Thyroid gland (tissue), 4 donors: ENCODE measurements around the gene HEMK1. TPM values are rescaled to one million over a fixed set of nuclear protein-coding genes. Genes with fewer than 3 reads are reported as not detected.

Experiments used
- DNase-seq, 2 donors: peaks; one replicate each; pipeline ENCODE4 v3.0.0-alpha.2; 2019
- H3K27ac ChIP-seq, 3 donors: fragments of 200-600 bp; sonication (generic); 1 replicate in 2 of 3; 2 replicates in 1 of 3; pipeline ENCODE4 v1.5.1; 2016 to 2019; ENCODE audit warnings: mild to moderate bottlenecking in 1 of 3, moderate library complexity in 1 of 3
- H3K27me3 ChIP-seq: fragments of 200-600 bp; sonication (generic); one replicate; pipeline ENCODE4 v1.5.1; 2019
- H3K36me3 ChIP-seq, 2 donors: fragments of 200-600 bp; sonication (generic); one replicate each; pipeline ENCODE4 v1.5.1; 2016 to 2019
- H3K4me1 ChIP-seq, 2 donors: fragments of 200-600 bp; sonication (generic); one replicate each; pipeline ENCODE4 v1.5.1; 2017 to 2019
- H3K4me3 ChIP-seq, 3 donors: fragments of 200-600 bp; sonication (generic); replicated peaks in 1 of 3; 1 replicate in 2 of 3; 2 replicates in 1 of 3; pipeline ENCODE4 v1.5.1; 2016; ENCODE audit warnings: mild to moderate bottlenecking in 1 of 3
- H3K9me3 ChIP-seq: fragments of 200-600 bp; sonication (generic); one replicate; pipeline ENCODE4 v1.5.1; 2017
- POLR2A ChIP-seq, 2 donors: fragments of 450-650 bp; IDR thresholded peaks; one replicate each; pipeline ENCODE4 v1.6.1; 2017; ENCODE audit warnings: antibody characterized with exemption in 2 of 2, mild to moderate bottlenecking in 2 of 2, moderate library complexity in 1 of 2
- WGBS, 2 donors: methylation state at CpG; one replicate each; pipeline ENCODE4 v1.1.5; 2017; 5-methylcytosine and 5-hydroxymethylcytosine counted together
- intact Hi-C: fragments of 100-400 bp; cut with DNase I; formaldehyde crosslinking; loops from one replicate; pipeline ENCODE4 v1.15.1; 2023
- total RNA-seq, 4 donors: library from RNA; depleted of rRNA; stranded (reverse); fragments of >200 nt; gene quantifications; one replicate each; pipeline ENCODE4 v1.2.3, GENCODE V29; 2016
- TF ChIP-seq, protein P1 (sequence below), 6 experiments: fragments of 200-600 bp in 3 of 6; fragments of 450-650 bp in 3 of 6; sonication (generic) in 3 of 6; IDR thresholded peaks; one replicate each; pipeline ENCODE4 v1.5.1; 2016 to 2019; ENCODE audit warnings: antibody characterized with exemption in 6 of 6, mild to moderate bottlenecking in 2 of 6, inconsistent platforms in 1 of 6, moderate library complexity in 1 of 6

The HEMK1 gene
- total RNA-seq, 4 donors from 2014 or later, result 13.9 to 20.8 (median 17.6) TPM

GRCh38 chr3:50584391-50584790, 15.1 kb downstream of the HEMK1 start:
- DNase-seq, result no peak
- H3K27ac ChIP-seq, result peak overlapping the region; percentile 92 to 98 (median 96)
- no peak for TF ChIP-seq POLR2A (IDR thresholded peaks at IDR 0.05)
- intact Hi-C loops, result no loop called here
- peaks cover 54 to 76% of the 10 kb centered on the region in 2 donors for H3K4me1 ChIP-seq
- H3K27me3 ChIP-seq, result no peaks in the 10 kb centered on the region
- H3K4me3 ChIP-seq, result no peak overlapping the region
- 59 to 70% methylated on average over 2 of the region's 2 CpGs for WGBS, 2 donors
- H3K9me3 ChIP-seq, result no peaks in the 10 kb centered on the region
- H3K36me3 ChIP-seq, result no peaks in the 10 kb centered on the region

DNA sequence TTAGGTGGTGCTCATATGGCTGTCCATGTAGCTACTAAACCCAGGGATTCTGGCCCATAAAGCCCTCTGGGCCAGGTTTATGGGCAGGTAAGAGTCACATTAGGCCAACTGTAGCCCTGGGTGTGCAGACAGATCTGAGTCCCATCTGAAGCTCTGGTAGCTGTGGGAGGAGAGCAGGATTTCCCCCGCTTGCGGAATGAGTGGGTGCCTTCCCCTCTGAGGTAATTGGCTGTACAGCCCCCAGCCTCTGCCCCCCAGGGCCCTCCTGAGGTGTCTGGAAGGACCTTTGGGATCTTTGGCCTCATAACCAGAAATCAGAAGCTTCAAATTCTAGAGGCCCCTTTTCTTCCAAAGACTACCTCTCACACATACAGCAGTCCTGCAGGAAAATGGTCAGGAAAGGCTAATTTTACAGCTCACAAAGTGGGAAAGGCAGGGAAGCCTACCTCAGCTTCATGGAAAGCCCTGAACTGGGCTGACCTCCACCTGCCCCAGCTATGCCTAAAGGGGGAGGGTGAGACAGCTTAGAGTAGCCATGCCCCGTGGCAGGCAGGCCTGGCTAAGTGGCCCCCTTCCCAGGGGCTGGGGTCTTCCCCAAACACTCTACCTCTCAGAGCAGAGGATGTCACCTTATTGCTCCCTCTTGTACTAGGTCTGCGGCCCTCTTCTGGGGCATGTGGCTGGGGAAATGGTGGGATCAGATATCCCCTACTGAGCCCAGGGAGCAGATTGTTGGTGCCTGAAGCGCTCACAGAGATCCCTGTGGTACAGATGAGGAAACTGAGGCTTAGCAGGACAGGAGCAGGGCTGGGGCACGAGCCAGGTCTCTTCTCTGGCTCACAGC, 16.8 kb downstream of the HEMK1 start:
- Histone ChIP-seq H3K27ac (peak overlapping the region; percentile 92 to 98 (median 96)), H3K9me3 (no peaks in the 10 kb centered on the region), H3K4me3 (no peak overlapping the region), H3K4me1 (peaks cover 58 to 82% of the 10 kb centered on the region in 2 donors), H3K36me3 (no peaks in the 10 kb centered on the region), H3K27me3 (no peaks in the 10 kb centered on the region)
- WGBS, 2 donors, result 85 to 97% methylated on average over 4 to 5 of the region's 6 CpGs
- intact Hi-C loops, result no loop called here
- TF ChIP-seq POLR2A (IDR thresholded peaks at IDR 0.05), result no peak
- TF ChIP-seq, protein P1, sequence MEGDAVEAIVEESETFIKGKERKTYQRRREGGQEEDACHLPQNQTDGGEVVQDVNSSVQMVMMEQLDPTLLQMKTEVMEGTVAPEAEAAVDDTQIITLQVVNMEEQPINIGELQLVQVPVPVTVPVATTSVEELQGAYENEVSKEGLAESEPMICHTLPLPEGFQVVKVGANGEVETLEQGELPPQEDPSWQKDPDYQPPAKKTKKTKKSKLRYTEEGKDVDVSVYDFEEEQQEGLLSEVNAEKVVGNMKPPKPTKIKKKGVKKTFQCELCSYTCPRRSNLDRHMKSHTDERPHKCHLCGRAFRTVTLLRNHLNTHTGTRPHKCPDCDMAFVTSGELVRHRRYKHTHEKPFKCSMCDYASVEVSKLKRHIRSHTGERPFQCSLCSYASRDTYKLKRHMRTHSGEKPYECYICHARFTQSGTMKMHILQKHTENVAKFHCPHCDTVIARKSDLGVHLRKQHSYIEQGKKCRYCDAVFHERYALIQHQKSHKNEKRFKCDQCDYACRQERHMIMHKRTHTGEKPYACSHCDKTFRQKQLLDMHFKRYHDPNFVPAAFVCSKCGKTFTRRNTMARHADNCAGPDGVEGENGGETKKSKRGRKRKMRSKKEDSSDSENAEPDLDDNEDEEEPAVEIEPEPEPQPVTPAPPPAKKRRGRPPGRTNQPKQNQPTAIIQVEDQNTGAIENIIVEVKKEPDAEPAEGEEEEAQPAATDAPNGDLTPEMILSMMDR (IDR thresholded peaks at IDR 0.05), result no peak
- no peak for DNase-seq

DNA sequence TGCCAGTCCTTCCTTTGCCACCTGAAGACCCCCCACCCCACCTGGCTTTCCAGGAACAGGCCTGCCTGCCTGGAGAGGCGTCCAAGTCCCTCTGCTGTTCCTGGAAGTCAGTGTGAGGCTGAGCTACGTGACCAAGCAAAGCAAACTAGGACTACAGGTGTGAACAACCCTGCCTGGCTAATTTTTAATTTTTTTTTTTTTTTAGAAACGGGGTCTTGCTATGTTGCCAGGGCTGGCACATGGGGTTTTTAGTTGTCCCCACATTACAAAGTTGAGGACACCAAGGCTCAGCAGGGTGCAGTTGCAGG, 17.4 kb downstream of the HEMK1 start:
- 80 to 87% methylated on average over 3 of the region's 3 CpGs for WGBS, 2 donors
- H3K27ac ChIP-seq, result peak overlapping the region; percentile 92 to 98 (median 96)

DNA sequence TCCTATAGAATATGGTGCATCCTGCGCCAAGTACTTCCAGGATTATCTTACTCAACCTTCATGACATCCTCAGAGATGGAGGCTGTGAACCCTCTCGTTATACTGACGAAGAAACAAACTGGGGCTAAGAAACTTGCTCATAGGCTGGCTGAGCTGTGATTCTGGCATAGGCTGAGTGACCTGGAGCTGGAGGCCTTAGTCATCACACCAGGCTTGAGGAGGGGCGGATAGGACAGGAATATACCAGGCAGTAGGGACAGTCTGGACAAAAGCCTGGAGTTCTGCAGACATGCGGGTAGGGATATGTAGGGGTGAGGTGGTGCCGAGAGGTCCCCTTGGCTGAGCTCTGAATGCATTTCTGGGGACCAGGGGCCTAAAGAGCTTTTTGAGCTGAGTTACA, 18.1 kb downstream of the HEMK1 start:
- intact Hi-C loops, result no loop called here
- WGBS, 2 donors, result 91 to 97% methylated on average over 6 of the region's 6 CpGs
- no peaks in the 10 kb centered on the region for H3K27me3 ChIP-seq
- H3K9me3 ChIP-seq, result no peaks in the 10 kb centered on the region
- TF ChIP-seq, protein P1 (IDR thresholded peaks at IDR 0.05), result no peak
- TF ChIP-seq POLR2A (IDR thresholded peaks at IDR 0.05), result no peak
- peak in 1 of 2 donors; percentile 37 for DNase-seq
- peaks cover 49 to 80% of the 10 kb centered on the region in 2 donors for H3K4me1 ChIP-seq
- H3K36me3 ChIP-seq, result no peaks in the 10 kb centered on the region
- H3K4me3 ChIP-seq, result no peak overlapping the region
- H3K27ac ChIP-seq, result peak overlapping the region; percentile 22 to 98 (median 96)

More for the DNA sequence above, 17.4 kb downstream of the HEMK1 start:
- Histone ChIP-seq H3K9me3 (no peaks in the 10 kb centered on the region), H3K4me3 (no peak overlapping the region), H3K27me3 (no peaks in the 10 kb centered on the region), H3K36me3 (no peaks in the 10 kb centered on the region), H3K4me1 (peaks cover 52 to 80% of the 10 kb centered on the region in 2 donors)
- intact Hi-C loops, result no loop called here
- no peak for DNase-seq
- no peak for TF ChIP-seq POLR2A (IDR thresholded peaks at IDR 0.05)
- TF ChIP-seq, protein P1 (IDR thresholded peaks at IDR 0.05), result no peak

DNA sequence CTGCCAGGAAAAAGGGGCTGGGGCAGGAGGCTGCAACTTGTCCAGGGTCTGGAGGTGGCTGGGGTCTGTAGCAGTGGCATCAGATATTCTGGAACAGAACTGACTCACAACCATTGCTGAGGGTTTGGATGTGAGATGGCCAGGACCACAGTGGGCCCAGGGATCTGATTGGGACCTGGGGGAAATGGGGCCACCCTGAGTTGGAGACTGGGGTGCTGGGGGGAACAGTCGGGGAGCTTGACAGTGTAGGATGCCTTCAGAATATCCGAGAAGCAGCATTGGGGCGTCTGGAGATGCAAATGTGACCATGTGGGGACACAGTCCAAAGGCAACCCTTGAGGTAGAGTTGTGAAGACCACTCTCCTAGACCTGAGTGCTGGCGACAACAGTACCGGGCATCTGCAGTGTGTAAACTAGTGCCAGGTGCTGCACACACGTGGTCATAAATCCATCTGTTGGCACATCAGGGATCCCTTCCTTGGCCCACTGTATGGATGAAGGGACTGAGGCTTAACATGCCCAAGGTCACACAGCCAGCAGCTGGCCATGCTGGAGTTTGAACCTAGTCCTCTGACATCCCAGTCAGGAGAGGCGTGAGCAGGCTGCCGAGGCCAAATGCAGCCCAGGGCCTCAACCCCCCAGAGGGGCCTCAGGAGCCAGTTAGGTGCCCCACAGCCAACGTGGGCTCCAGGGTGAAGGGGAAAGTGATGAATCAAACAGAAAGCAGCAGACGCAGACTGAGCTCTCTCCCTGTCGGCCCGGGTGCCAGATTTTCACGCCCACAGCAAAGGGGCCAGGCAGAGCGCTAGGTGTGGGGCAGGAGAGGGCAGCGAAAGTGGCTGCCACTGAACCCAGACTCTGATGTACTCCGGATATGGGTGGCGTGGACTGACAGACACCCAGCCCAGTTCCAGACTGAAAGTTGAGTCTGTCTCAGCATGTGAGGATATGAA, 18.8 kb downstream of the HEMK1 start:
- no peak for TF ChIP-seq POLR2A (IDR thresholded peaks at IDR 0.05)
- TF ChIP-seq, protein P1 (IDR thresholded peaks at IDR 0.05), result no peak
- H3K27ac ChIP-seq, result peak overlapping the region; percentile 36 to 98 (median 96)
- H3K36me3 ChIP-seq, result no peaks in the 10 kb centered on the region
- peak in 1 of 2 donors; percentile 41 for DNase-seq
- 65 to 71% methylated on average over 17 of the region's 17 CpGs for WGBS, 2 donors
- no peak overlapping the region for H3K4me3 ChIP-seq
- no peaks in the 10 kb centered on the region for H3K9me3 ChIP-seq
- no peaks in the 10 kb centered on the region for H3K27me3 ChIP-seq
- intact Hi-C loops, result no loop called here
- H3K4me1 ChIP-seq, result peaks cover 49 to 80% of the 10 kb centered on the region in 2 donors
